Neuron (in vitro differentiated cells): ENCODE data around the gene KIF23.

ENCODE experiments used
- H2AFZ ChIP-seq: one replicate; pipeline ENCODE4 v1.6.1; 2013; ENCODE audit warnings: low read depth, mild to moderate bottlenecking, inconsistent platforms, low read length, moderate library complexity
- H3K27me3 ChIP-seq: one replicate; pipeline ENCODE4 v1.6.1; 2013; ENCODE audit warnings: low read length; ENCODE audit not compliant: insufficient read depth
- H3K36me3 ChIP-seq: one replicate; pipeline ENCODE4 v1.6.1; 2013; ENCODE audit warnings: low read length; ENCODE audit not compliant: insufficient read depth
- H3K4me1 ChIP-seq: one replicate; pipeline ENCODE4 v1.6.1; 2013; ENCODE audit warnings: low read length; ENCODE audit not compliant: insufficient read depth
- H3K4me3 ChIP-seq: 2 replicates; pipeline ENCODE4 v1.5.1; 2013; ENCODE audit warnings: mild to moderate bottlenecking, low read length, moderate library complexity
- H3K9me3 ChIP-seq: one replicate; pipeline ENCODE4 v1.6.1; 2013; ENCODE audit warnings: low read length

The KIF23 gene

GRCh38 chr15:69452692-69453521 lies 38.8 kb downstream of the KIF23 start, which contains the start of gene RPLP1:
Gene RPLP1, plus strand, starts transcription at chr15:69452818. Its CDS starts 131 bp downstream, at chr15:69452949.
- Histone ChIP-seq H2AFZ (peak within 1 kb of the TSS; percentile 40), H3K9me3 (no peaks in the 10 kb centered on the region), H3K4me1 (peaks cover 19% of the 10 kb centered on the region), H3K27me3 (no peaks in the 10 kb centered on the region), H3K4me3 (peak within 1 kb of the TSS; percentile 77), H3K36me3 (peaks cover 43% of the 10 kb centered on the region)

GRCh38 chr15:69454953-69455352 lies 40.8 kb downstream of the KIF23 start:
- Histone ChIP-seq H3K4me1 (peaks cover 19% of the 10 kb centered on the region), H3K27me3 (no peaks in the 10 kb centered on the region), H3K4me3 (no peak overlapping the region), H3K9me3 (no peaks in the 10 kb centered on the region), H3K36me3 (peaks cover 39% of the 10 kb centered on the region), H2AFZ (no peak overlapping the region)

GRCh38 chr15:69456208-69457166 lies 42.3 kb downstream of the KIF23 start:
- Histone ChIP-seq H3K27me3 (no peaks in the 10 kb centered on the region), H3K4me3 (no peak overlapping the region), H3K4me1 (peaks cover 19% of the 10 kb centered on the region), H2AFZ (no peak overlapping the region), H3K9me3 (no peaks in the 10 kb centered on the region), H3K36me3 (peaks cover 39% of the 10 kb centered on the region)

- Histone ChIP-seq H3K36me3 (peaks cover 39% of the 10 kb centered on the region), H3K4me3 (no peak overlapping the region), H3K9me3 (no peaks in the 10 kb centered on the region), H3K27me3 (no peaks in the 10 kb centered on the region), H2AFZ (no peak overlapping the region), H3K4me1 (peaks cover 12% of the 10 kb centered on the region)
Observed at GRCh38 chr15:69457304-69458280, 43.4 kb downstream of the KIF23 start.

GRCh38 chr15:69459066-69459465 lies 44.9 kb downstream of the KIF23 start:
- Histone ChIP-seq H3K9me3 (no peaks in the 10 kb centered on the region), H3K4me3 (no peak overlapping the region), H3K36me3 (peaks cover 38% of the 10 kb centered on the region), H3K27me3 (no peaks in the 10 kb centered on the region), H2AFZ (no peak overlapping the region), H3K4me1 (peaks cover 9% of the 10 kb centered on the region)

- Histone ChIP-seq H3K36me3 (peaks cover 25% of the 10 kb centered on the region), H3K4me3 (no peak overlapping the region), H3K4me1 (peaks cover 2% of the 10 kb centered on the region), H2AFZ (no peak overlapping the region), H3K9me3 (no peaks in the 10 kb centered on the region), H3K27me3 (no peaks in the 10 kb centered on the region)
Observed at GRCh38 chr15:69460481-69460880, 46.3 kb downstream of the KIF23 start.

- Histone ChIP-seq H3K4me3 (no peak overlapping the region), H3K4me1 (peaks cover 2% of the 10 kb centered on the region), H3K27me3 (no peaks in the 10 kb centered on the region), H3K9me3 (no peaks in the 10 kb centered on the region), H3K36me3 (peaks cover 9% of the 10 kb centered on the region), H2AFZ (peak overlapping the region; percentile 71)
Observed at GRCh38 chr15:69462030-69462492, 47.9 kb downstream of the KIF23 start.

GRCh38 chr15:69462493-69463181 lies 48.5 kb downstream of the KIF23 start:
- peak overlapping the region; percentile 71 for H2AFZ ChIP-seq
- peaks cover 3% of the 10 kb centered on the region for H3K36me3 ChIP-seq
- peaks cover 2% of the 10 kb centered on the region for H3K4me1 ChIP-seq
- peak overlapping the region; percentile 52 for H3K4me3 ChIP-seq
- H3K9me3 ChIP-seq, result no peaks in the 10 kb centered on the region
- H3K27me3 ChIP-seq, result no peaks in the 10 kb centered on the region

GRCh38 chr15:69463182-69463756 lies 49.1 kb downstream of the KIF23 start:
- H2AFZ ChIP-seq, result peak overlapping the region; percentile 71
- no peaks in the 10 kb centered on the region for H3K9me3 ChIP-seq
- peaks cover 2% of the 10 kb centered on the region for H3K4me1 ChIP-seq
- peak overlapping the region; percentile 52 for H3K4me3 ChIP-seq
- no peaks in the 10 kb centered on the region for H3K36me3 ChIP-seq
- peaks cover under 1% of the 10 kb centered on the region for H3K27me3 ChIP-seq

GRCh38 chr15:69465253-69465652 lies 51.1 kb downstream of the KIF23 start:
- no peaks in the 10 kb centered on the region for H3K9me3 ChIP-seq
- H3K27me3 ChIP-seq, result peaks cover 8% of the 10 kb centered on the region
- no peak overlapping the region for H3K4me3 ChIP-seq
- H3K4me1 ChIP-seq, result peaks cover 2% of the 10 kb centered on the region
- no peaks in the 10 kb centered on the region for H3K36me3 ChIP-seq
- H2AFZ ChIP-seq, result no peak overlapping the region

GRCh38 chr15:69466733-69467132 lies 52.6 kb downstream of the KIF23 start:
- Histone ChIP-seq H3K9me3 (no peaks in the 10 kb centered on the region), H2AFZ (no peak overlapping the region), H3K27me3 (peaks cover 8% of the 10 kb centered on the region), H3K4me1 (peaks cover 2% of the 10 kb centered on the region), H3K36me3 (no peaks in the 10 kb centered on the region), H3K4me3 (no peak overlapping the region)
